Body of pancreas (tissue), 4 donors: ENCODE data around the gene LOXHD1.

Source experiments
- CTCF ChIP-seq, 7 experiments: fragments of 450-650 bp in 4 of 7; fragments of 200-600 bp in 3 of 7; sonication (generic) in 3 of 7; IDR thresholded peaks; one replicate each; pipeline ENCODE4 v1.5.1; 2016 to 2019; ENCODE audit warnings: antibody characterized with exemption in 7 of 7
- POLR2A ChIP-seq, 3 donors: fragments of 450-650 bp; IDR thresholded peaks; one replicate each; pipeline ENCODE4 v1.6.1; 2016; ENCODE audit warnings: antibody characterized with exemption in 3 of 3, mild to moderate bottlenecking in 2 of 3

- no peak for TF ChIP-seq CTCF (IDR thresholded peaks at IDR 0.05)
- TF ChIP-seq POLR2A (IDR thresholded peaks at IDR 0.05): no peak
These were observed 182.3 kb downstream of the LOXHD1 start for GRCh38 chr18:46474487-46475389.
